OCI-LY7 (cell line): ENCODE data around the gene THEM5. TPM values are rescaled to one million over a fixed set of nuclear protein-coding genes. Genes with fewer than 3 reads are reported as not detected.
"Not testable (repeated sequence)": the region's sequence is repeated elsewhere in the genome, so short reads cannot be mapped to it uniquely, and the experiment has no call there.

ENCODE experiments used
- BruUV-seq: library from RNA; stranded (reverse); fragments of 400-500 nt; replicated peaks from 2 replicates; lab custom pipeline; 2021; lab: Mats Ljungman, UMichigan
- CTCF ChIA-PET: fragments of 300-600 bp; sonication (Branson Sonifier 250); formaldehyde crosslinking; loops from one replicate; lab custom pipeline; 2022; ENCODE audit warnings: antibody characterized with exemption; ENCODE audit not compliant: unreplicated experiment; lab: Charles Lee
- POLR2A ChIA-PET: fragments of 300-600 bp; sonication (Branson Sonifier 250); formaldehyde crosslinking; loops from one replicate; lab custom pipeline; 2022; ENCODE audit warnings: antibody characterized with exemption; lab: Charles Lee
- DNase-seq: peaks from one replicate; pipeline ENCODE4 v3.0.0-alpha.2; 2015; ENCODE audit warnings: low spot score
- H2AFZ ChIP-seq: fragments of 200-600 bp; sonication (generic), shearing (Covaris generic); 2 replicates; pipeline ENCODE4 v1.6.1; 2014; ENCODE audit warnings: mild to moderate bottlenecking, antibody characterized with exemption, low read length, moderate library complexity
- H3K27ac ChIP-seq: fragments of 200-600 bp; sonication (generic); 2 replicates; pipeline ENCODE4 v1.5.1; 2014; ENCODE audit warnings: mixed run types, low read depth, mild to moderate bottlenecking, moderate library complexity, low read length, inconsistent platforms; ENCODE audit not compliant: poor library complexity, severe bottlenecking
- H3K36me3 ChIP-seq: fragments of 200-600 bp; sonication (generic); 2 replicates; pipeline ENCODE4 v1.6.1; 2014; ENCODE audit warnings: mild to moderate bottlenecking, antibody characterized with exemption, low read length, moderate library complexity, mixed read lengths; ENCODE audit not compliant: insufficient read depth
- H3K4me1 ChIP-seq: fragments of 200-600 bp; sonication (generic); 2 replicates; pipeline ENCODE4 v1.5.1; 2014; ENCODE audit warnings: mild to moderate bottlenecking, low read length; ENCODE audit not compliant: insufficient read depth, poor library complexity, severe bottlenecking
- H3K4me2 ChIP-seq: fragments of 200-600 bp; sonication (generic); 2 replicates; pipeline ENCODE4 v1.6.1; 2014; ENCODE audit warnings: mild to moderate bottlenecking, low read length
- H3K4me3 ChIP-seq: fragments of 200-600 bp; sonication (generic); 2 replicates; pipeline ENCODE4 v1.5.1; 2014; ENCODE audit warnings: mild to moderate bottlenecking, low read depth, low read length; ENCODE audit not compliant: poor library complexity, severe bottlenecking
- H3K79me2 ChIP-seq: fragments of 200-600 bp; sonication (generic); 2 replicates; pipeline ENCODE4 v1.6.1; 2016; ENCODE audit warnings: low read depth, mild to moderate bottlenecking, low read length, moderate library complexity, mixed read lengths; ENCODE audit not compliant: insufficient read depth
- H3K9me2 ChIP-seq: fragments of 200-600 bp; sonication (generic); 2 replicates; pipeline ENCODE4 v1.6.1; 2016; ENCODE audit warnings: mild to moderate bottlenecking, low read length, mixed read lengths; ENCODE audit not compliant: insufficient read depth
- H3K9me3 ChIP-seq: fragments of 200-600 bp; sonication (generic); 2 replicates; pipeline ENCODE4 v1.6.1; 2014; ENCODE audit warnings: mild to moderate bottlenecking, mixed run types, low read length, mixed read lengths
- H4K20me1 ChIP-seq: fragments of 200-600 bp; sonication (generic); 2 replicates; pipeline ENCODE4 v1.6.1; 2014; ENCODE audit warnings: mild to moderate bottlenecking, antibody characterized with exemption, low read length, moderate library complexity, mixed read lengths; ENCODE audit not compliant: insufficient read depth
- CTCF ChIP-seq: fragments of 200-600 bp; sonication (generic); conservative IDR thresholded peaks from 2 replicates; pipeline ENCODE4 v1.5.1; 2014; ENCODE audit warnings: mild to moderate bottlenecking, antibody characterized with exemption, low read length, moderate library complexity, mixed read lengths
- EZH2phosphoT487 ChIP-seq: fragments of 200-600 bp; sonication (generic); IDR thresholded peaks from 2 replicates; pipeline ENCODE4 v1.6.1; 2018; ENCODE audit warnings: low read depth, borderline replicate concordance, mild to moderate bottlenecking, mixed run types, antibody characterized with exemption, low read length, moderate library complexity, mixed read lengths
- intact Hi-C: fragments of 100-400 bp; cut with micrococcal nuclease; formaldehyde crosslinking; loops from one replicate; pipeline ENCODE4 v1.10.0; 2022; ENCODE audit not compliant: unreplicated experiment
- total RNA-seq, 2 experiments: library from RNA; depleted of rRNA in 1 of 2; stranded (reverse); fragments of >200 nt in 1 of 2; shearing (Covaris generic) in 1 of 2; gene quantifications; 2 replicates each; pipeline ENCODE4 v1.2.3, GENCODE V29; 2014 to 2022

Gene THEM5
- total RNA-seq, 2 experiments from 2014 or later, result not detected

GRCh38 chr1:151875419-151876097 lies 22.0 kb upstream of the THEM5 start:
- intact Hi-C loops, result no loop called here
- Histone ChIP-seq H4K20me1 (no peaks in the 10 kb centered on the region), H3K4me3 (no peak overlapping the region), H2AFZ (no peak overlapping the region), H3K36me3 (no peaks in the 10 kb centered on the region), H3K4me1 (no peaks in the 10 kb centered on the region), H3K9me3 (no peaks in the 10 kb centered on the region), H3K4me2 (no peak overlapping the region), H3K9me2 (no peaks in the 10 kb centered on the region), H3K79me2 (no peaks in the 10 kb centered on the region), H3K27ac (no peak overlapping the region)
- BruUV-seq, result no TSS peak
- CTCF ChIA-PET, result no interaction called here
- no peak for TF ChIP-seq EZH2phosphoT487
- no peak for TF ChIP-seq CTCF
- POLR2A ChIA-PET, result interaction anchor here (0.7 kb wide), 1 partner anchor 18 kb away, joined by 3 read pairs; no protein-coding TSS in a partner anchor
- DNase-seq, result no peak

GRCh38 chr1:151872776-151873175 lies 19.3 kb upstream of the THEM5 start:
- BruUV-seq, H3K27ac ChIP-seq, H3K4me1 ChIP-seq, H2AFZ ChIP-seq, H3K4me2 ChIP-seq, H4K20me1 ChIP-seq, CTCF ChIA-PET, intact Hi-C loops, H3K36me3 ChIP-seq, POLR2A ChIA-PET, H3K79me2 ChIP-seq, H3K9me3 ChIP-seq, H3K9me2 ChIP-seq, DNase-seq, H3K4me3 ChIP-seq: not testable (repeated sequence)

- DNase-seq, result no peak
- no peaks in the 10 kb centered on the region for H4K20me1 ChIP-seq
- H3K9me2 ChIP-seq, result no peaks in the 10 kb centered on the region
- H3K4me1 ChIP-seq, result no peaks in the 10 kb centered on the region
- no TSS peak for BruUV-seq
- TF ChIP-seq CTCF (no peak), EZH2phosphoT487 (no peak)
- no peak overlapping the region for H3K27ac ChIP-seq
- intact Hi-C loops, result no loop called here
- H2AFZ ChIP-seq, result no peak overlapping the region
- no peak overlapping the region for H3K4me2 ChIP-seq
- no peaks in the 10 kb centered on the region for H3K79me2 ChIP-seq
- ChIA-PET POLR2A (interaction anchor here (0.7 kb wide), 1 partner anchor 183 kb away, joined by 3 read pairs; no protein-coding TSS in a partner anchor), CTCF (interaction anchor here (1.2 kb wide), 1 partner anchor 12 kb away, joined by 4 read pairs; no protein-coding TSS in a partner anchor)
- no peaks in the 10 kb centered on the region for H3K36me3 ChIP-seq
- H3K9me3 ChIP-seq, result no peaks in the 10 kb centered on the region
- no peak overlapping the region for H3K4me3 ChIP-seq
Observed at GRCh38 chr1:151871284-151872030, 17.9 kb upstream of the THEM5 start.
